Muscle of leg (tissue), 11 donors: ENCODE results near the gene PRR15L. TPM values are rescaled to one million over a fixed set of nuclear protein-coding genes. Genes with fewer than 3 reads are reported as not detected.
A peak's percentile ranks its signal among the peaks of the same experiment; 100 is the strongest.

Experiments used
- DNase-seq: peaks from one replicate; pipeline ENCODE4 v3.0.0; 2013
- H3K27ac ChIP-seq: one replicate; pipeline ENCODE4 v1.5.1; 2013; ENCODE audit warnings: mild to moderate bottlenecking, low read length, control low read depth
- H3K27me3 ChIP-seq: one replicate; pipeline ENCODE4 v1.6.1; 2013; ENCODE audit warnings: low read length; ENCODE audit not compliant: control insufficient read depth, insufficient read depth
- H3K36me3 ChIP-seq: one replicate; pipeline ENCODE4 v1.6.1; 2013; ENCODE audit warnings: low read length; ENCODE audit not compliant: control insufficient read depth, insufficient read depth
- H3K4me1 ChIP-seq: one replicate; pipeline ENCODE4 v1.6.1; 2013; ENCODE audit warnings: low read length; ENCODE audit not compliant: control insufficient read depth, insufficient read depth
- H3K4me3 ChIP-seq: one replicate; pipeline ENCODE4 v1.5.1; 2013; ENCODE audit warnings: low read length, control low read depth
- H3K9me3 ChIP-seq: replicated peaks from 2 replicates; pipeline ENCODE4 v1.6.1; 2013; ENCODE audit warnings: low read depth, low read length; ENCODE audit not compliant: control insufficient read depth
- WGBS: methylation state at CpG from one replicate; pipeline ENCODE4 v1.1.5; 2013; ENCODE audit warnings: missing lambda C conversion rate; ENCODE audit not compliant: insufficient coverage; 5-methylcytosine and 5-hydroxymethylcytosine counted together
- polyA plus RNA-seq, 8 donors: library from polyadenylated mRNA; unstranded; fragments of 120-200 nt; gene quantifications; one replicate each; pipeline versions ENCODE4 v1.2.1 to v1.2.3, GENCODE V29; 2013; ENCODE audit warnings: inconsistent platforms in 1 of 8, low replicate concordance in 1 of 8; ENCODE audit not compliant: insufficient read length in 8 of 8, insufficient read depth in 1 of 8
- total RNA-seq: library from RNA; stranded (reverse); fragments of 120-200 nt; gene quantifications from one replicate; pipeline ENCODE4 v1.2.4, GENCODE V29; 2013

Gene PRR15L
- total and polyA plus RNA-seq, 9 donors, result 0.11 to 10.7 (median 0.21) TPM; not detected in 3

- peak; percentile 89 for DNase-seq
- H3K4me1 ChIP-seq, result peaks cover 19% of the 10 kb centered on the region
- no peaks in the 10 kb centered on the region for H3K9me3 ChIP-seq
- H3K27me3 ChIP-seq, result no peaks in the 10 kb centered on the region
- peak overlapping the region; percentile 29 for H3K4me3 ChIP-seq
- H3K27ac ChIP-seq, result peak overlapping the region; percentile 54
- 4% methylated on average over 22 of the region's 22 CpGs for WGBS
- H3K36me3 ChIP-seq, result peaks cover 16% of the 10 kb centered on the region
Observed at GRCh38 chr17:47949197-47949759, 8.4 kb downstream of the PRR15L start.

GRCh38 chr17:47948706-47949196 is 8.9 kb downstream of the PRR15L start:
- H3K9me3 ChIP-seq, result no peaks in the 10 kb centered on the region
- H3K36me3 ChIP-seq, result peaks cover 16% of the 10 kb centered on the region
- no peak overlapping the region for H3K27ac ChIP-seq
- H3K27me3 ChIP-seq, result no peaks in the 10 kb centered on the region
- WGBS, result 100% methylated on average over 1 of the region's 5 CpGs
- peaks cover 19% of the 10 kb centered on the region for H3K4me1 ChIP-seq
- H3K4me3 ChIP-seq, result no peak overlapping the region
- DNase-seq, result no peak

GRCh38 chr17:47946929-47947397 is 10.7 kb downstream of the PRR15L start:
- Histone ChIP-seq H3K27ac (no peak overlapping the region), H3K4me3 (no peak overlapping the region), H3K4me1 (peaks cover 24% of the 10 kb centered on the region), H3K9me3 (no peaks in the 10 kb centered on the region), H3K36me3 (peaks cover 16% of the 10 kb centered on the region), H3K27me3 (no peaks in the 10 kb centered on the region)
- no CpG with 5 or more reads among the region's 2 CpGs for WGBS
- DNase-seq, result peak; percentile 56

DNA sequence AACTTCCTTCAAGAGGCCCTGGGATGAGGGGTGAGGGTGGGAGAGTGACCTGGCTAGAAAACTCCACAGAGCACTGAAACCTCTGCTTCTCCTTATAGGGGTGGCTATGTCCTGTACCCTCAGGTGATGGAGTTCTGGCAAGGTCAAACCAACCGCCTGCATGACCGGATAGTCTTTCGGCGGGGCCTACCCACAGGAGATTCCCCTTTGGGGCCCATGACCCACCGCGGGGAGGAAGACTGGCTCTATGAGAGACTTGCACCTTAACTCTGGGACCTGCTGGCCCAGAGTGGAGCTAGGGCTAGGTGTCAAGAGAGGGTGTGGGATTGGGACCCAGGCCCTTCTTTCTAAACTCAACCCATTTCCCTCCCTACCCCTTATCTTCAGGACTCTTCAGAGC is 11.2 kb downstream of the PRR15L start:
- Histone ChIP-seq H3K36me3 (peaks cover 16% of the 10 kb centered on the region), H3K4me1 (peaks cover 28% of the 10 kb centered on the region), H3K4me3 (no peak overlapping the region)

DNA sequence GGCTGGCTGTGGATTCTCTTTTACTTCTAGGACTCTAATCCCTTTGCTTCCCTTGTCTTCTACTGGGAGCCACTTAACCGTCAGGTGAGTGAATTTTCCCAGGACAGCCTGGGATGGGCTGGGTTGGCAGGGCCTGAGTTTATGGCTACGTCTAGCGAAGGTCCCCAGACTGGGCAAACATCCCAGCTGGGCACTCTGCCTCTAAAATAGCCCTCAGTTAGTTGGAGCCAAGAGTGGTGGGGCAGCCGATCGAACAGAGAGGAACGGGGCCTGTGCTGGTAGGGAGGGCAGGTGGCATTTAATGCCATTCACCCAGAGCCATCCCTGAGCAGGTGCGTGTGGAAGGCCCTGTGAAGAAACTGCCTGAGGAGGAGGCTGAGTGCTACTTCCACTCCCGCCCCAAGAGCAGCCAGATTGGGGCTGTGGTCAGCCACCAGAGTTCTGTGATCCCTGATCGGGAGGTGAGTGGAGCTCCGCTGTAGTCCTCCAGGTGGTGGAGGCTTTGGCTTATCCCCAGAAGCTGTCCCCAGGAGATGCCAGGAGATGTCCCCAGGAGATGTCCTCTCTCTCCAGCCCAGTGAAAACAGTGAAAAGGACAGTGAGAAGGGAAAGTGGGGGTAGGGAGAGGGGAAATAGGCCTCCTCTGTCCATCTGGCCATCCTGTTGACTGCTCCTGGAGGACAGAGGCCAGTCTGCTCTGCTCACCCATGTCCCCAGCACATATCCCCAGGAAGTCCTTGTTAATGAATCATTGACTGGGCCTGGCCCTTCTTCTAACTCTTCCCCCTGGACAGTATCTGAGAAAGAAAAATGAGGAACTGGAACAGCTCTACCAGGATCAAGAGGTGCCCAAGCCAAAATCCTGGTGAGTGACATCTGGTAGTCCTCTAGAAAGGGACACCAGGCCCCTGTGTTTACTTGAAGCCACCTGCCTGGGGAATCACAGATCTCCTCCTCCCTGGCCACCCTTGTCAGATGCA is 11.9 kb downstream of the PRR15L start:
- H3K9me3 ChIP-seq, result no peaks in the 10 kb centered on the region
- no peak for DNase-seq
- 70% methylated on average over 10 of the region's 10 CpGs for WGBS
- H3K4me1 ChIP-seq, result peaks cover 31% of the 10 kb centered on the region
- H3K27me3 ChIP-seq, result no peaks in the 10 kb centered on the region
- H3K4me3 ChIP-seq, result no peak overlapping the region
- no peak overlapping the region for H3K27ac ChIP-seq
- peaks cover 16% of the 10 kb centered on the region for H3K36me3 ChIP-seq

More for the DNA sequence above, 11.2 kb downstream of the PRR15L start:
- no peaks in the 10 kb centered on the region for H3K9me3 ChIP-seq
- WGBS, result no CpG with 5 or more reads among the region's 6 CpGs
- DNase-seq, result no peak
- no peaks in the 10 kb centered on the region for H3K27me3 ChIP-seq
- H3K27ac ChIP-seq, result no peak overlapping the region

DNA sequence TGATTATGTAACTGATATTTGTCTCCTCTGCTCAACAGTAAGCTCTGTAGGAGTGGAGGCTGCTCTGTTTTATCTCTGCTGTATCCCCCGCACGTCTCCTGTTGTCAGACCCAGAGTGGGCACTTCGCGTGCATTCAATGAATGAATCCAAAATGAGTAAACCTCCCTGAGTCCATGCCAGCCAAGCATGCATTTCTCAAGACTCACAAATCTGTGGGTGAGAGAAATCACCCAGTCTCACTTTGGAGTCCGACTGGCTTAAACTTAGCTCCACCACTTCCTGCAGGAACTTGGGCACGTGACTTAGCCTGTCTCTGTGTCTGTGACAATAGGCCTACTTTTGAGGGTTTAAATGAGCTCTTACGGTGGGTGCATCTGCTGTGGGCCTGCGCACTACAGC is 12.6 kb downstream of the PRR15L start:
- no peaks in the 10 kb centered on the region for H3K27me3 ChIP-seq
- H3K27ac ChIP-seq, result no peak overlapping the region
- peaks cover 16% of the 10 kb centered on the region for H3K36me3 ChIP-seq
- H3K4me1 ChIP-seq, result peaks cover 35% of the 10 kb centered on the region
- H3K4me3 ChIP-seq, result no peak overlapping the region
- 100% methylated on average over 1 of the region's 8 CpGs for WGBS
- H3K9me3 ChIP-seq, result no peaks in the 10 kb centered on the region
- no peak for DNase-seq

DNA sequence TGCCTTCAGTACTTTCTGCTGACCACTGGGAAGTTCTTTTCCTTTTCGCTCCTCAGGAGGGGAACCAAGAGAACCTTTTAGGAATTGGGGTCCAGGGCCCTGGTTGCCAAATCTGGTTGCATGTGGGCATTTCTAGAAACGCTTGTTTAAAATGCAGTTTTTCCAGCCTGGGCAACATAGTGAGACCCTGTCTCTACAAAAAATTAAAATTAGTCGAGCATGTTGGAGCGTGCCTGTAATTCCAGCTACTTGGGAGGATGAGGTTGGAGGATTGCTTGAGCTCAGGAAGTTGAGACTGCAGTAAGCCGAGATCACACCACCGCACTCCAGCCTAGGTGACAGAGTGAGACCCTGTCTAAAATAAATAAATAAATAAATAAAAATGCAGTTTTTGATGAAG is 15.1 kb downstream of the PRR15L start:
- 80% methylated on average over 1 of the region's 6 CpGs for WGBS
- no peak for DNase-seq
- Histone ChIP-seq H3K9me3 (no peaks in the 10 kb centered on the region), H3K27ac (no peak overlapping the region), H3K27me3 (no peaks in the 10 kb centered on the region), H3K4me1 (peaks cover 22% of the 10 kb centered on the region), H3K36me3 (peaks cover 13% of the 10 kb centered on the region), H3K4me3 (no peak overlapping the region)

DNA sequence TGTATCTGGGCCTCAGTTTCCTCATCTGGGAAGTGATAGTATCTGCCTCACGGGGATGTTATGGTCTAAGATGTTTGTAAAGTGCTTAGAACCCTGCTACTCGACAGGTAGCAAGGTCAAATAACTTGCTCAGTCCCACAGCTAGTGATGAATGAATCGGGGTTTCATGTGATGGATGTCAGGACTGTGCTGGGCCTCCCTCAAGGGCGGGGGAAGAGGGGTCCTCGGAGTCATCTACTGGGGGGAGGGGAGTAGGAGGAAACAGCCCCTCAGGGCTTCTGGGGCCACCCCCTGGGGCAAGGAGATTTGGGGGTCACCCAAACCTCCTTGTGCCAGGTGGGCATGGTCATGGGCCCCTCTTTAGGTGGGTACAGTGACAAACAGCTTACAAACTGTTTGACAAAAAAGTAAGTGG is 15.6 kb downstream of the PRR15L start:
- no peak for DNase-seq
- Histone ChIP-seq H3K27ac (no peak overlapping the region), H3K4me3 (peak overlapping the region; percentile 69), H3K4me1 (peaks cover 22% of the 10 kb centered on the region), H3K36me3 (peaks cover 13% of the 10 kb centered on the region), H3K27me3 (no peaks in the 10 kb centered on the region), H3K9me3 (no peaks in the 10 kb centered on the region)
- 21% methylated on average over 5 of the region's 5 CpGs for WGBS

GRCh38 chr17:47941246-47942095 is 16.2 kb downstream of the PRR15L start, which contains the start of gene PNPO:
Gene PNPO (plus strand): TSS chr17:47941571. CDS start chr17:47941676, 105 bp downstream.
- no peaks in the 10 kb centered on the region for H3K27me3 ChIP-seq
- under 1% methylated on average over 46 of the region's 50 CpGs for WGBS
- no peak within 1 kb of the TSS for H3K27ac ChIP-seq
- H3K36me3 ChIP-seq, result peaks cover 13% of the 10 kb centered on the region
- peak within 1 kb of the TSS; percentile 69 for H3K4me3 ChIP-seq
- peaks cover 22% of the 10 kb centered on the region for H3K4me1 ChIP-seq
- no peaks in the 10 kb centered on the region for H3K9me3 ChIP-seq
- peak; percentile 99 for DNase-seq
